B cell (primary cell): ENCODE results near the gene LRRC74A. TPM values are rescaled to one million over a fixed set of nuclear protein-coding genes. Genes with fewer than 3 reads are reported as not detected.
A peak's percentile ranks its signal among the peaks of the same experiment; 100 is the strongest.

Source experiments
- ATAC-seq: fragments of 200-7000 bp; cut with Tn5 transposase; one replicate; pipeline ENCODE4 v1.10.0; 2021; ENCODE audit warnings: low read depth, mild to moderate bottlenecking, moderate number of reproducible peaks, moderate library complexity
- CTCF ChIA-PET: fragments of 350-600 bp; sonication (Branson Sonifier 250); formaldehyde crosslinking; loops from one replicate; lab custom pipeline; 2021; ENCODE audit warnings: antibody characterized with exemption, inconsistent platforms; lab: Charles Lee
- POLR2A ChIA-PET: fragments of 350-600 bp; sonication (Branson Sonifier 250); formaldehyde crosslinking; loops from one replicate; lab custom pipeline; 2021; ENCODE audit warnings: antibody characterized with exemption; lab: Charles Lee
- DNase-seq: peaks from one replicate; pipeline ENCODE4 v3.0.0; 2013
- H2AFZ ChIP-seq: 2 replicates; pipeline ENCODE4 v1.6.1; 2012; ENCODE audit warnings: mild to moderate bottlenecking, low read depth, low read length; ENCODE audit not compliant: insufficient read depth, poor library complexity, severe bottlenecking
- H3K27ac ChIP-seq, 2 donors: 1 replicate in 1 of 2; 2 replicates in 1 of 2; pipeline ENCODE4 v1.5.1; 2012 to 2013; ENCODE audit warnings: low read length in 2 of 2, mild to moderate bottlenecking in 2 of 2, moderate library complexity in 1 of 2
- H3K27me3 ChIP-seq, 4 experiments: fragments of 200-600 bp in 1 of 4; sonication (generic) in 1 of 4; replicated peaks in 1 of 4; 1 replicate in 2 of 4; 2 replicates in 2 of 4; pipeline versions ENCODE4 v1.6.1 to v1.7.0; 2013 to 2016; ENCODE audit warnings: low read length in 3 of 4, mild to moderate bottlenecking in 2 of 4, mixed read lengths in 1 of 4, moderate library complexity in 1 of 4; ENCODE audit not compliant: insufficient read depth in 4 of 4, control insufficient read depth in 3 of 4; ENCODE audit errors: control extremely low read depth in 1 of 4
- H3K36me3 ChIP-seq, 2 experiments: replicated peaks in 1 of 2; 1 replicate in 1 of 2; 2 replicates in 1 of 2; pipeline versions ENCODE4 v1.6.1 to v1.7.1; 2013; ENCODE audit warnings: low read length in 1 of 2; ENCODE audit not compliant: insufficient read depth in 2 of 2, control insufficient read depth in 1 of 2; ENCODE audit errors: control extremely low read depth in 1 of 2, extremely low read depth in 1 of 2
- H3K4me1 ChIP-seq, 2 donors: fragments of 200-600 bp in 1 of 2; sonication (generic) in 1 of 2; 1 replicate in 1 of 2; 2 replicates in 1 of 2; pipeline versions ENCODE4 v1.5.1 to v1.6.1; 2013 to 2017; ENCODE audit warnings: low read length in 2 of 2; ENCODE audit not compliant: control insufficient read depth in 2 of 2, insufficient read depth in 2 of 2
- H3K4me2 ChIP-seq: replicated peaks from 2 replicates; pipeline ENCODE3; 2012; ENCODE audit warnings: mild to moderate bottlenecking, low read depth, low read length; ENCODE audit not compliant: poor library complexity, severe bottlenecking
- H3K4me3 ChIP-seq, 5 experiments: fragments of 200-600 bp in 1 of 5; sonication (generic) in 1 of 5; 1 replicate in 3 of 5; 2 replicates in 2 of 5; pipeline versions ENCODE4 v1.5.1 to v1.7.0; 2011 to 2016; ENCODE audit warnings: low read length in 4 of 5, mild to moderate bottlenecking in 4 of 5, low read depth in 2 of 5, control low read depth in 1 of 5, moderate library complexity in 1 of 5; ENCODE audit not compliant: insufficient read depth in 1 of 5; ENCODE audit errors: control extremely low read depth in 1 of 5, extremely low read depth in 1 of 5
- H3K79me2 ChIP-seq: fragments of 200-600 bp; sonication (generic); one replicate; pipeline ENCODE4 v1.6.0; 2016; ENCODE audit warnings: low read length; ENCODE audit not compliant: control insufficient read depth, insufficient read depth
- H3K9ac ChIP-seq: fragments of 200-600 bp; sonication (generic); 2 replicates; pipeline ENCODE4 v1.6.1; 2017; ENCODE audit warnings: mild to moderate bottlenecking, low read length, moderate library complexity
- H3K9me3 ChIP-seq, 3 donors: one replicate each; pipeline versions ENCODE4 v1.6.1 to v1.7.1; 2013; ENCODE audit warnings: low read length in 2 of 3; ENCODE audit not compliant: control insufficient read depth in 2 of 3, insufficient read depth in 1 of 3; ENCODE audit errors: control extremely low read depth in 1 of 3
- H4K20me1 ChIP-seq: 2 replicates; pipeline ENCODE4 v1.6.0; 2012; ENCODE audit warnings: mild to moderate bottlenecking, low read length; ENCODE audit not compliant: insufficient read depth, control insufficient read depth, poor library complexity, severe bottlenecking
- H3K27ac Mint-ChIP-seq: one replicate; pipeline ENCODE4 v1.8.0; 2021; ENCODE audit warnings: mixed read lengths
- H3K27me3 Mint-ChIP-seq: one replicate; pipeline ENCODE4 v1.8.0; 2021; ENCODE audit warnings: mixed read lengths
- H3K4me1 Mint-ChIP-seq: one replicate; pipeline ENCODE4 v1.8.0; 2021; ENCODE audit warnings: mixed read lengths
- H3K4me3 Mint-ChIP-seq: one replicate; pipeline ENCODE4 v1.8.0; 2021; ENCODE audit warnings: mixed read lengths
- H3K9me3 Mint-ChIP-seq: one replicate; pipeline ENCODE4 v1.8.0; 2022; ENCODE audit warnings: mixed read lengths; ENCODE audit not compliant: insufficient read depth
- CTCF ChIP-seq: fragments of 200-600 bp; IDR thresholded peaks from one replicate; pipeline ENCODE4 v1.8.0; 2022; ENCODE audit warnings: antibody characterized with exemption, mild to moderate bottlenecking
- EZH2 ChIP-seq: IDR thresholded peaks from 2 replicates; pipeline ENCODE4 v1.6.1; 2012; ENCODE audit warnings: borderline replicate concordance, low read depth, mild to moderate bottlenecking, moderate library complexity, low read length; ENCODE audit not compliant: insufficient read depth, poor library complexity, severe bottlenecking
- WGBS: methylation state at CpG from one replicate; pipeline ENCODE4 v1.1.5; 2013; ENCODE audit warnings: missing lambda C conversion rate; ENCODE audit not compliant: insufficient coverage; 5-methylcytosine and 5-hydroxymethylcytosine counted together
- intact Hi-C: fragments of 100-400 bp; cut with micrococcal nuclease; formaldehyde crosslinking; loops from one replicate; pipeline ENCODE4 v1.10.0; 2022
- polyA plus RNA-seq: library from polyadenylated mRNA; depleted of rRNA; stranded (reverse); fragments of >200 nt; gene quantifications from 2 replicates; pipeline ENCODE4 v1.2.3, GENCODE V29; 2012
- total RNA-seq, 2 donors: library from RNA; stranded (reverse); fragments of 120-200 nt in 1 of 2; gene quantifications; 1 replicate in 1 of 2; 2 replicates in 1 of 2; pipeline versions ENCODE4 v1.2.3 to v1.2.4, GENCODE V29; 2013 to 2022

Gene LRRC74A
- total and polyA plus RNA-seq, 2 donors (not counting 1 experiment from before 2014, with no cell fraction given) = not detected

DNA sequence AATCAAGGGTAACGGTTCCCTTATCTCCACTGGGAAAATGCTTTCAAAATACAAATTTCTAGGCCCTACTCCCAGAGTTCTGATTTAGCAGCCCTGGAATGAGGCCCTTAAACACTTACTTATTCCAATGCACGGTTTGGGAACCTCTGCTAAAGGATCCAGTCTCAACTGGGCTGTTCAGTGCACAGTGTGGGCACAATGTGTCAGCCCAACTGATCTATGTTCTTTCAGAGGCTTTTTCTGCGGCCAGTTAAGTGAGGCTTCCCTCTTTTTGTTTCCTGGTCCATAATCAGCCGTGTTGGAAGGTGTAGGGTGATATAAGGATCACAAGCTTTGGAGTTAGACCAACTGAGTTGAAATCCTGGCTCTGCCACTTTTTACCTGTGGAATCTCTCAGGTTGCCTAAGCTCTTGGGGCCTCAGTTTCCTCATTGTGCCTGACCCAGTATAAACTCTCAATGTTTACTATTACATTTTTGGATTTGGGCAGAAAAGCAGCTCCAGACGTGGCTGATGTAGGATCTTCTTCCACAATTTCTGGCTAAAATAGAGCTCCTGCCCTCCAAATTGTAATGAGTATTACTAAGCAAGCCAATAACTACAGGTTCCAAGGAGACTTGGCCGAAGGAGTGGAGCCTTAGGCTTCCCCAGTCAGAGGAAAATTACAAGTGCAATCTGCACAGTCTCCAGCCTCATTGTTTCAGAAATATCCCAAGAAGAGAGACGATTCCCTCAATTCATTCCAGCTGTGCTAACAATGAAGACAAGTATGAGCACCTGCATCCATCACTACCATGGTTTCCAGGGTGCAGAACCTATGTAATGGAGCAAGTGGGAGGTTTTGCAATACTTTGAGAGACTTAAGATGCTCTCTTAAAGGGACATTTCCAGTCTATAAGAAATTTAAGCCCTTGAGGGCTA lies 11.2 kb upstream of the LRRC74A start:
- Histone ChIP-seq H2AFZ (no peak overlapping the region), H3K4me2 (no peak overlapping the region), H3K36me3 (no peaks in the 10 kb centered on the region), H4K20me1 (peaks cover 1% of the 10 kb centered on the region), H3K27me3 (peaks cover 0 to 16% (median 6%) of the 10 kb centered on the region in 4 experiments), H3K79me2 (peaks cover 2% of the 10 kb centered on the region), H3K9ac (no peak overlapping the region), H3K27ac (no peak overlapping the region), H3K4me1 (peaks cover 20 to 25% of the 10 kb centered on the region in 2 donors), H3K4me3 (no peak overlapping the region), H3K9me3 (no peaks in the 10 kb centered on the region)
- peak overlapping the region; percentile 33 for H3K27ac Mint-ChIP-seq
- 86% methylated on average over 3 of the region's 7 CpGs for WGBS
- no peak overlapping the region for H3K4me3 Mint-ChIP-seq
- no peak for DNase-seq
- intact Hi-C loops = loop anchor here (5.0 to 10.0 kb wide), 3 partner anchors 53 to 800 kb away; partner anchors contain the start of genes SPTLC2 and VASH1
- POLR2A ChIA-PET = no interaction called here
- H3K27me3 Mint-ChIP-seq = peaks cover 4% of the 10 kb centered on the region
- no peaks in the 10 kb centered on the region for H3K9me3 Mint-ChIP-seq
- peaks cover 28% of the 10 kb centered on the region for H3K4me1 Mint-ChIP-seq
- CTCF ChIA-PET = interaction anchor here (0.6 kb wide), 1 partner anchor 92 kb away, joined by 4 read pairs; no protein-coding TSS in a partner anchor
- no peak for TF ChIP-seq CTCF
- TF ChIP-seq EZH2 = no peak
- ATAC-seq = no peak

DNA sequence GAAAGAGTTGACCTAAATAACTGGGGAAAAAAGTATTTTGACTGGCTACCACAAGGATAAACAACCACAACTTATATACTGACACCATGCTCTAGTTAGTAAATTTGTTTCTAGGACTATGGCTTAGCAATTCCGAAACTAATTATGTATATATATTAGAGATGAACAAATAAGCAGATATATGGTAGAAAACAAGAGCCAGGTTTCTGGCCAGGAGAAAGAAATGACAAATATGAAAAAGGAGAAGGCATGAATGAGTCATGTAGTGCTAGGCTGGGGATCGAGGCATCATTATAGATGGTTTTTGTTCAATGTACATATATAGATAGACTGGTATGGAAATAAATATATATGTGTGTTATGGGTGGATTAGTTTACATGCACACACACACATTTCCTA lies 5.5 kb upstream of the LRRC74A start:
- ATAC-seq (no peak), DNase-seq (no peak)
- TF ChIP-seq EZH2 (no peak), CTCF (no peak)
- H3K4me3 Mint-ChIP-seq = no peak overlapping the region
- no peak overlapping the region for H2AFZ ChIP-seq
- H3K27ac ChIP-seq = no peak overlapping the region
- H3K9me3 ChIP-seq = no peaks in the 10 kb centered on the region
- H3K4me1 Mint-ChIP-seq = no peaks in the 10 kb centered on the region
- ChIA-PET CTCF (no interaction called here), POLR2A (interaction anchor here (0.6 kb wide), 1 partner anchor 20 kb away, joined by 4 read pairs; no protein-coding TSS in a partner anchor)
- H3K79me2 ChIP-seq = no peaks in the 10 kb centered on the region
- no CpG with 5 or more reads among the region's 2 CpGs for WGBS
- peaks cover 22% of the 10 kb centered on the region for H3K27me3 Mint-ChIP-seq
- intact Hi-C loops = no loop called here
- H3K27ac Mint-ChIP-seq = no peak overlapping the region
- H3K36me3 ChIP-seq = no peaks in the 10 kb centered on the region
- H3K27me3 ChIP-seq = peaks cover 0 to 16% (median 9%) of the 10 kb centered on the region in 4 experiments
- no peak overlapping the region for H3K4me2 ChIP-seq
- no peak overlapping the region for H3K9ac ChIP-seq
- no peaks in the 10 kb centered on the region for H3K4me1 ChIP-seq
- H3K9me3 Mint-ChIP-seq = no peaks in the 10 kb centered on the region
- no peak overlapping the region for H3K4me3 ChIP-seq
- no peaks in the 10 kb centered on the region for H4K20me1 ChIP-seq
